ENCODE data around the gene SUPT7L.
"Not testable (repeated sequence)": the region's sequence is repeated elsewhere in the genome, so short reads cannot be mapped to it uniquely, and the experiment has no call there.

Gene SUPT7L

DNA sequence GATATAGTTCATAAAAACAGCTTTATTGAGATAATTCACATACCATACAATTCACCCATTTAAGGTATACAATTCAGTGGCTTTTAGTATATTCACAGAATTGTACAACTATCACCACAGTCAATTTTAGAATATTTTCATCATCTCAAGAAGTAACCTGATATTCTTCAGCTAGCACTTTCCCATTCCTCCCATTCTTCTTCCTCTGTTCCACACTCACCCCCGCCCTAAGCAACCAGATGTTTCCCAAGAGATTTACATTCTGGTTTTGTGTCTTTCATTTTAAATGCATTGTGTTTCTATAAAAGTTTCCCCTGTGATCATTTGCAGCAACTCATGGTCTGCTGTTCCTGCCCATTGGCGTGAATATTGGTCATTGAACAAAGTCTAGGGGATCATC, 29.1 kb downstream of the SUPT7L start:
- no peak for DNase-seq

DNA sequence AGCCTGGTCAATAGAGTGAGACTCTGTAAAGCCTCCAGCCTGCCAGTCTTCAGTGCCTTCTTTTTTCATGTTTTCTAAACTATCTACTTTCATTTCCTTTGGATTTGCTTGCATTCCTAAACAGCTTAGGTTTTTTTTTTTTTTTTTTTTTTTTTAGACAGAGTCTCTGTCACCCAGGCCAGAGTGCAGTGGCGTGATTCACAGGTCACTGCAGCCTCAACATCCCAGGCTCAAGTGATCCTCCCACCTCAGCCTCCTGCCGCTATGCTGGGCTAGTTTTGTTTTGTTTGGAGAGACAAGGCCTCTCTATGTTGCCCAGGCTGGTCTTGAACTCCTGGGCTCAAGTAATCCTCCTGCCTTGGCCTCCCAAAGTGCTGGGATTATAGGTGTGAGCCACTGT, 33.2 kb downstream of the SUPT7L start:
- not testable (repeated sequence) for DNase-seq

DNA sequence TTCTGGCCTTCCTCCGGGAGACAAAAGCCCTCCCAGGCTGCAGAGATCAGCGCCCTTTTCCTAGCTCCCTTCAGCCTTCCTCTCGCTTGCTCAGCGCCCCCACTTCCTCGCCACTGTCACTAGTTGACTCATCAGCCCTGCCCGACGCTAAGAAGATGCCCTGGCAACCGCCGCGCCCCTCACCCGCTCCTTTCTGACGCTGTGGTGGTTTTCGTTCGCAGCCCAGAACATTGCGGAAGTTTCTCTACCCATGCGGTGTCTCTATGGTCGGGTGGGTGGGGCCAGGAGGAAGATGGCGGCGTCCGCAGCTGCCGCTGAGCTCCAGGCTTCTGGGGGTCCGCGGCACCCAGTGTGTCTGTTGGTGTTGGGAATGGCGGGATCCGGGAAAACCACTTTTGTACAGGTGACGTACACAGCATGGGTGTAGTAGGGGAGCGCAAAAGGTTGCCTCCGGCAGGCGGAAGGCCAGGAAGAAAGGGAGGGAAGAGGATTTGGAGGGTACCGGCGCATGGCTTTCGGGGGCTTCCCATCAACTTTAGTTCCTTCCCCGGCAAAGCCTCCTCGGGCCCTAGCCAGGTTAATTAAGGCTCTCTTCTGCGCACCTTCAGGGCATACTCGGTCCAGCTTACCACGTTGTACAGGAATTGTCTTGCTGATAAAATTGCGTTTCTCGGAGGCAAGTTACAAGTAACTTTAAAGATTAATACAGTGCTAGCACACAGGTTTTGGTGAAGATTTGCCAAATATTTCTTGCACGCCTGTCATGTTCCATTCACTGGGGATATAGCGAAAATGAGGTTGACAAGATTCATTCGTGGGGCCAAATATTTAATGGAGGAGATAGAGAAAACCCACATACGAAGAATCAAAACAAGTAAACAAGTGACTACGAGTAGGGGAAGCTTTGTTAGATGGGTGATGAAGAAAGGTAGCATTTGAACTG, 34.4 kb downstream of the SUPT7L start, which contains the start of the genes CCDC121 and GPN1:
Gene CCDC121, minus strand, starts transcription at position 246 of the 943 bp plus-strand sequence. CDS start 1,213 bp downstream, outside the sequence.
Gene GPN1, plus strand, starts transcription at position 284 of the 943 bp plus-strand sequence. Its CDS starts 9 bp downstream, at position 293.
- DNase-seq: peak; percentile 98

DNA sequence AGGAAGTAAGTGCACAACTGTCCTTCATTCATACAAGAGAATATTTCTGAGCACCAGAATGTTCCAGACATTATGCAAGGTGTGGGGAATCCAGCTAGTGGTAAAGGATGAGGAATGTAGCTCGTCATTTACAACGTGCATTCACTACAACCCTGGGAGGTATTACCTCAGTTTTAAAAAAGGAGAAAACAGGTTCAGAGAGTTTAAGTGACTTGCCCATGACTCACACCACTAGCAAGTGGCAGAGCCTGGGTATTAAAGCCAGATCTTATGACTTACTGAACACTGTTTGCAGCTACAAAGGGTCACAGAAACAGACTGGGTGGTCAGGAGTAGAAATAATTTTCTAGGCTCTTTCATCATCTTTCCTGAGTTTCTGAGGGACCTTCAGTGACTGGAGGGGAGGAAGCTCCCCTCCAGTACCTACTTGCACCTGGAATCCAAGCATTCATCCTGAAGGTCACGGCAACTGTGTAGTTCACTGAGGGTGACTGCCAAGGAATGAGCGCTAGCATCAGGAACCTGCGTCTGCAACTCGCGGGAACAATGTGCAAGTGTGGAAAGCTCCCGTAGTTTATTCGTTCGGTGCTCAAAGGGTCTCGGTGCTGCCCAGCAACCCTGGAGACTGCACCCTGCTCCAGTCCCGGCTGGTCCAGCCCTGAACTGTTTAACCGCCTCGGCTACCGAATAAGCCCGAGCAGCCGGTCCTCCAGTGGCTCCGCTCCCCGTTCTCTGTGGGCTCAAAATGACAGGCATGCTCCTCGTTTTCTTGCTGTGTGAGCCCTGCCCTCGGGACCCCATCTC, 35.2 kb downstream of the SUPT7L start:
- no peak for DNase-seq

DNA sequence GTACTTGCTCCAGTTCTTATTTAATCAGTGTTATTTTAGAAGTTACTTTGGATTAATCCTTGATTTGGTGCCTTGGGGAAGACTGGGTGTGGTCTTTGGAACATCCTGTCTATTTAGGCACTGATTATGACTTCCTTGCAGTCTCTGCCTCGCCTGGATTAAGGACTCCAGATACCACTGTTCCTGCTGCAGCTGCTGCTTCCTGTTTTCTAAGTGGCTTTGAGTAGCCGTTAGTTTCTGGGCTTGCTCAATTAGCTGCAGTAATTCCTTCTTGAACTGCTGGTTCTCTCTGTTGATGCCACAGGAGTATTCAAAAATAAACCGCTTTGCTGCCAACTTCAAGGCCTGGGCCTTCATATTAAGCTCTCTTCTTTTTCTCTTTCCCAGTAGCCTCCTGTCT, 36.5 kb downstream of the SUPT7L start:
- DNase-seq: not testable (repeated sequence)

DNA sequence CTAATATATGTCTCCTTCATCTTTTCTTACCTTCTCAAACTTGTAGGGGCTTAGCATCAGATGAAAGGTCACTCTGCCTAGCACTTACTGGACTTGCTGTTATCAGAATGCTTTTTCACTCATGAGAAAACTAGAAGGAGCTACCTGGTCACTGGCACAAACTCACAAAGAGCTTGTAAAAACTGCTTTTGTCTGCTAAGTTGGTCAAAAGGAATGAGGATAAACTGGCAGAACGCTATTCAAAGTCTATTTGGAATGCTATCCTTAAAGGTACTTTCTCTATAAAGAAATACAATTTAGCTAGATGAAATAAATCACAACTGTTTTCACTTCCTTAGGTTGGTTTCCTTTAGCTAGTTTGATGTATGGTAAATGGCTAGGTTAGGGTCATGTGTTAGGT, 37.1 kb downstream of the SUPT7L start:
- not testable (repeated sequence) for DNase-seq

DNA sequence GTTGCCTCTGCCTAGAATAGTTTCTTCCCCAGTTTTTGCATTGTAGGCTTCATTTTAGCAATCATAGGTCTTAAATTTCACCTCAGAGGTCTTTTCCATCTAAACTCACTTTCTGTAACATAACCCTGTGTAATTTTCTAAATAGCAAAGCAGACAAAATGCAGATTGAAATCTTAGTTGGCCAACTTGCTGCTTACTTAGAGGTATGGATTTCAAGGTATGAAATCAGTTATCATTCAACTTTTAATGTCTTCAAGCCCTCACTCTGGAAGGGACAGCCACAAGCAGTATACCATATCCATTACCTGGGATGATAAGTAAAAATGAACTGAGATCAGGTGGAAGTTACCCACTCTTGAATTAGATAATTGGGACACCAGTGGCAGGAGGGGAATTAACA, 38.5 kb downstream of the SUPT7L start:
- DNase-seq: no peak

DNA sequence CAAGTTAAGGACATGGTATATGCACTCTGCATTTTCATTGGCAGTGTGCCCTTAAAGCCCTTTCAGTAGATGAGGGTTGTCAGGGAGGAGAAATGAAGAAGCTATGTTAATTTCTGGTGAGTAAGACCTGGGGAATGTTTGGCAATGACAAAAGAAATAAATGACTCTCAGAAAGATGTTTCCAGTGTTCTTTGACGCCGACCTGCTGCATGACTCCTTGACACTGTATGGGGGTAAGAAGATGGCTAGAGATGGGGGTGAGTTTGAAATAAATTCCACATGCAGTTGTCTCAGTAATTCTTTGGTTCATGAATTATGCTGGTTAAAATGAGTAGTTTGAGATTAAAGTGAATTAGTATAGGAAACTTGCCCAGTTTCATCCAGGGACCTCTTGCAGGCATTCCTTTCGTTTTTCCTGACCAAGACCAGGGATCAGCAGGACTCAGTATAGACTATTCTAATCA, 40.5 kb downstream of the SUPT7L start:
- no peak for DNase-seq

DNA sequence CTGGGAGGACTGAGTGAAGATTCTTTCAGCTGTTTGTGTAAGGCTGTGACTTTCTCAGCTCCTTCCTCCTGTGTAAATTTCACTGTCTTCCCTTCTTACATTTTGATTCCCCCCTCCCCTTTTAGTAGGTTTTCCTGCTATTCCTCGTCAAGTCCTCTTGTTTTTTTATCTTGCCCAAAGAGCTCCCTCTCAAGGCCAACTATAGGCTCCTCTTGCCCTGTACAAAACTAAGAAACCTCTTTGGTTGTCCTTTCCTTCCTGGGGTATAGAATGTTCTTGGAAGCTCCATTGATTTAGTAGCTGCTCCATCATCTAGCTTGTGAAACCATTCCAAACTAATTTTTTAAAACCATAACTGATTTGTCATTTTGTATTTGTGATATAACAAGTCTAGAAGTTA, 41.9 kb downstream of the SUPT7L start:
- no peak for DNase-seq

DNA sequence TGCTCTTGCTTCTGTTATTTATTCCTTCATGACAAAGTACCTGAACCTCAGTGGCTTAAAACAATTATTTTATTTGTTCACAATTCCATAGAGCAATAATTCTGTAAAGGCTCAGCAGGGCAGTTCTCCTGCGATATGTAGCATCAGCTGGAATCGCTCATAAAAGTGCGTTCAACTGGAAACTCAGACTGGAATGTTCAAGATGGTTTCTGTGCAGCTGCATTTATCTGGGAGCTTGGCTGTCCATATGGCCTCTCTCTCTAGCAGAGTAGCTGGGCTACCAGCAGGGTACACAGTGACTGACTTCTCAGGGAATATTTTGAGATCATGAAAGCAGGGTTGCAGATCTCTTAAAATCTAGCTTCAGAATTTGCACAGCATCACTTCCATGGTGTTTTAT, 48.1 kb downstream of the SUPT7L start:
- no peak for DNase-seq

DNA sequence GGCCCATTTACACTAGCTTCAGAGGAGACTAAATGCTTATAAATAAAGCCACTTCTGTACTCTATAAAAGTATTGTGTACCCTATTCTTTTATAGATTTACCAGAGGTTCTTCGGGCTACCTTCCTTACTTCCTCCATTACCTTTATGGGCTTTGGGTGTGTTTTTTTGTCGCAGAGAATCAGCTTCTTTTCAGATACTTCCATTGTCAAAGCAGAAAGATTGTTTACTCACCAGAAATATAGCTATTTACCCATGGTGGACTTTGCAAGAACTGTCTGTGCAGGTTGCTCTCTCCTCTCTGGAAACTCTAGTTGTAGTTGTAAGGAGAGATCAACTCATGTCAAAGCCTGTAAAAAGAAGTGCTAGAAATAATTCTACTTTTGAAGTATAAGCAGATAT, 49.4 kb downstream of the SUPT7L start:
- no peak for DNase-seq

DNA sequence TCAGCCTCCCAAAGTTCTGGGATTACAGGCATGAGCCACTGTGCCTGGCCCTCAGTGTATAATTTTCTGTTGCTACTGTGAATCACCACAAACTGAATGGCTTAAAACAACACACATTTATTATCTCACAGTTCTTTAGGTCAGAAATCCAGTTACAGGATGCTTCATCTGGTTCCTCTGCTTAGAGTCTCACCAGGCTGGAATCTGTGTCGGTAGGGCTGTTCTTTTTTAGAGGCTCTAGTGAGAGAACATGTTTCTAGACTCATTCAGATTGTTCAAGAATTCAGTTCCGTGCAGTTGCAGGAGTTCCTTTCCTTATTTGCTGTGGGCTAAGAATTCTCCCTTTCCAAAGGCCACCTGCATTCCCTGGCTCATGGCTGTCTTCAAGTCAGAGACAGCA, 56.8 kb downstream of the SUPT7L start:
- DNase-seq: no peak
